HepG2 (cell line): ENCODE results near the gene RILP. TPM values are rescaled to one million over a fixed set of nuclear protein-coding genes. Genes with fewer than 3 reads are reported as not detected.
A peak's percentile ranks its signal among the peaks of the same experiment; 100 is the strongest.

Experiments
- CEBPB ChIP-seq: IDR thresholded peaks from 2 replicates; pipeline ENCODE4 v1.6.1; 2011; ENCODE audit warnings: low read depth, low read length, improper control_type of control experiment, borderline replicate concordance
- DNMT1 ChIP-seq: sonication (generic); formaldehyde crosslinking; IDR thresholded peaks from 2 replicates; pipeline ENCODE4 v1.5.1; 2020; ENCODE audit warnings: mild to moderate bottlenecking, missing genetic modification reagents
- NFE2L1 ChIP-seq: sonication (generic); formaldehyde crosslinking; IDR thresholded peaks from 2 replicates; pipeline ENCODE4 v1.4.0; 2020; ENCODE audit warnings: missing genetic modification reagents, mild to moderate bottlenecking, borderline replicate concordance
- RAD51 ChIP-seq: fragments of 450-650 bp; IDR thresholded peaks from 2 replicates; pipeline ENCODE4 v1.6.1; 2016; ENCODE audit warnings: borderline replicate concordance
- SP4 ChIP-seq: sonication (generic); formaldehyde crosslinking; IDR thresholded peaks from 2 replicates; pipeline ENCODE4 v1.8.1; 2023; ENCODE audit warnings: mild to moderate bottlenecking, missing genetic modification reagents
- TBL1XR1 ChIP-seq: fragments of 150-350 bp; IDR thresholded peaks from 2 replicates; pipeline ENCODE4 v1.6.1; 2014; ENCODE audit warnings: borderline replicate concordance, low read length; ENCODE audit not compliant: partially characterized antibody
- ZFP1 ChIP-seq: IDR thresholded peaks from 2 replicates; pipeline ENCODE4 v1.6.1; 2016
- ZNF207 ChIP-seq: fragments of 450-650 bp; IDR thresholded peaks from 2 replicates; pipeline ENCODE4 v1.6.1; 2016; ENCODE audit warnings: antibody characterized with exemption, borderline replicate concordance
- ZNF224 ChIP-seq: sonication (generic); formaldehyde crosslinking; IDR thresholded peaks from 2 replicates; pipeline ENCODE4 v1.5.0; 2020; ENCODE audit warnings: mild to moderate bottlenecking, missing genetic modification reagents
- ZNF337 ChIP-seq: sonication (generic); formaldehyde crosslinking; IDR thresholded peaks from 2 replicates; pipeline ENCODE4 v1.5.1; 2020; ENCODE audit warnings: missing genetic modification reagents, low read depth, mild to moderate bottlenecking, borderline replicate concordance
- ZNF446 ChIP-seq: sonication (generic); formaldehyde crosslinking; IDR thresholded peaks from 2 replicates; pipeline ENCODE4 v1.5.0; 2020; ENCODE audit warnings: mild to moderate bottlenecking, missing genetic modification reagents
- ZNF766 ChIP-seq: sonication (generic); formaldehyde crosslinking; IDR thresholded peaks from 2 replicates; pipeline ENCODE4 v1.5.0; 2020; ENCODE audit warnings: missing genetic modification reagents, borderline replicate concordance
- polyA plus RNA-seq, 8 experiments: library from polyadenylated mRNA; depleted of rRNA in 3 of 8; stranded (reverse) in 7 of 8; unstranded in 1 of 8; fragments of >200 nt; fragmentation: Illumina TruSeq in 4 of 8; extraction: Trizol in 4 of 8; gene quantifications; 2 replicates each; pipeline versions ENCODE4 v1.2.1 to v1.2.3, GENCODE V29; 2011 to 2016; ENCODE audit warnings: low read depth in 4 of 8, missing spikeins in 1 of 8, mixed read lengths in 1 of 8; ENCODE audit not compliant: insufficient read depth in 1 of 8
- total RNA-seq, 5 experiments: library from RNA; depleted of rRNA; stranded (reverse); fragments of >200 nt; fragmentation: Illumina TruSeq; extraction: Trizol; gene quantifications; 2 replicates each; pipeline ENCODE4 v1.2.3, GENCODE V29; 2016; ENCODE audit warnings: low read depth in 1 of 5
- TF ChIP-seq, protein P1 (sequence below): sonication (generic); formaldehyde crosslinking; IDR thresholded peaks from 2 replicates; pipeline ENCODE4 v1.4.0; 2020; ENCODE audit warnings: missing genetic modification reagents, borderline replicate concordance
- TF ChIP-seq, protein P2 (sequence below): sonication (generic); formaldehyde crosslinking; IDR thresholded peaks from 2 replicates; pipeline ENCODE4 v1.4.0; 2020; ENCODE audit warnings: mild to moderate bottlenecking, missing genetic modification reagents
- TF ChIP-seq, protein P3 (sequence below): sonication (generic); formaldehyde crosslinking; IDR thresholded peaks from 2 replicates; pipeline ENCODE4 v1.4.0; 2020; ENCODE audit warnings: low read depth, missing genetic modification reagents
- TF ChIP-seq, protein P4 (sequence below): sonication (generic); formaldehyde crosslinking; IDR thresholded peaks from 2 replicates; pipeline ENCODE4 v1.5.1; 2020; ENCODE audit warnings: missing genetic modification reagents, mild to moderate bottlenecking, borderline replicate concordance
- TF ChIP-seq, protein P5 (sequence below): sonication (generic); formaldehyde crosslinking; IDR thresholded peaks from 2 replicates; pipeline ENCODE4 v1.4.0; 2020; ENCODE audit warnings: missing genetic modification reagents
- TF ChIP-seq, protein P6 (sequence below): sonication (generic); formaldehyde crosslinking; IDR thresholded peaks from 2 replicates; pipeline ENCODE4 v1.4.0; 2020; ENCODE audit warnings: missing genetic modification reagents

Gene RILP
- total and polyA plus RNA-seq, 2 of the 13 experiments (the other 11 are each of a cell fraction or from before 2014, with no cell fraction given), result 6.6 to 8.1 TPM

DNA sequence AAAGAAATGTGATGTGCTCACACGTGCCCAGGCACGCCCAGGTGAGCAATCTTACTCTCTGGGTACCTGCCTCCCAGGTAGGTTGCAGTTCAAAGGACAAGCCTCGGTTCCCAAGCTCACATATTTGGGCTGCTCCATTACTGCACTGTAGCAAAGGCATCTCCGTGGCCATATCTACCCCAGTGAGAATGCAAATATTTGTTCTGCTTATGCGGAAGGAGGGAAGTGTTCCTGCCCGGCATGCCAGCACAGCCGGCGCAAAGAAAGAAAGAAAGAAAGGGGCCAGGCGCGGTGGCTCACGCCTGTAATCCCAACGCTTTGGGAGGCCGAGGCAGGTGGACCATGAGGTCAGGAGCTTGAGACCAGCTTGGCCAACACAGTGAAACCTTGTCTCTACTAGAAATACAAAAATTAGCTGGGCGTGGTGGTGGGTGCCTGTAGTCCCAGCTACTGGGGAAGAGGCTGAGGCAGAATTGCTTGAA is 51.8 kb downstream of the RILP start (continued):
- TF ChIP-seq, protein P1, sequence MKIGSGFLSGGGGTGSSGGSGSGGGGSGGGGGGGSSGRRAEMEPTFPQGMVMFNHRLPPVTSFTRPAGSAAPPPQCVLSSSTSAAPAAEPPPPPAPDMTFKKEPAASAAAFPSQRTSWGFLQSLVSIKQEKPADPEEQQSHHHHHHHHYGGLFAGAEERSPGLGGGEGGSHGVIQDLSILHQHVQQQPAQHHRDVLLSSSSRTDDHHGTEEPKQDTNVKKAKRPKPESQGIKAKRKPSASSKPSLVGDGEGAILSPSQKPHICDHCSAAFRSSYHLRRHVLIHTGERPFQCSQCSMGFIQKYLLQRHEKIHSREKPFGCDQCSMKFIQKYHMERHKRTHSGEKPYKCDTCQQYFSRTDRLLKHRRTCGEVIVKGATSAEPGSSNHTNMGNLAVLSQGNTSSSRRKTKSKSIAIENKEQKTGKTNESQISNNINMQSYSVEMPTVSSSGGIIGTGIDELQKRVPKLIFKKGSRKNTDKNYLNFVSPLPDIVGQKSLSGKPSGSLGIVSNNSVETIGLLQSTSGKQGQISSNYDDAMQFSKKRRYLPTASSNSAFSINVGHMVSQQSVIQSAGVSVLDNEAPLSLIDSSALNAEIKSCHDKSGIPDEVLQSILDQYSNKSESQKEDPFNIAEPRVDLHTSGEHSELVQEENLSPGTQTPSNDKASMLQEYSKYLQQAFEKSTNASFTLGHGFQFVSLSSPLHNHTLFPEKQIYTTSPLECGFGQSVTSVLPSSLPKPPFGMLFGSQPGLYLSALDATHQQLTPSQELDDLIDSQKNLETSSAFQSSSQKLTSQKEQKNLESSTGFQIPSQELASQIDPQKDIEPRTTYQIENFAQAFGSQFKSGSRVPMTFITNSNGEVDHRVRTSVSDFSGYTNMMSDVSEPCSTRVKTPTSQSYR (CRISPR knock-in tag), result no peak
- TF ChIP-seq ZFP1 (CRISPR knock-in tag) (no peak), ZNF337 (CRISPR knock-in tag) (no peak), NFE2L1 (CRISPR knock-in tag) (no peak), SP4 (CRISPR knock-in tag) (peak; percentile 26; the same call in 1 of the 2 replicates), RAD51 (no peak), DNMT1 (CRISPR knock-in tag) (no peak), ZNF224 (CRISPR knock-in tag) (no peak), CEBPB (no peak), ZNF446 (CRISPR knock-in tag) (no peak), ZNF766 (no peak), TBL1XR1 (no peak), ZNF207 (no peak)
- TF ChIP-seq, protein P2, sequence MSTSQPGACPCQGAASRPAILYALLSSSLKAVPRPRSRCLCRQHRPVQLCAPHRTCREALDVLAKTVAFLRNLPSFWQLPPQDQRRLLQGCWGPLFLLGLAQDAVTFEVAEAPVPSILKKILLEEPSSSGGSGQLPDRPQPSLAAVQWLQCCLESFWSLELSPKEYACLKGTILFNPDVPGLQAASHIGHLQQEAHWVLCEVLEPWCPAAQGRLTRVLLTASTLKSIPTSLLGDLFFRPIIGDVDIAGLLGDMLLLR, result no peak
- TF ChIP-seq, protein P3, sequence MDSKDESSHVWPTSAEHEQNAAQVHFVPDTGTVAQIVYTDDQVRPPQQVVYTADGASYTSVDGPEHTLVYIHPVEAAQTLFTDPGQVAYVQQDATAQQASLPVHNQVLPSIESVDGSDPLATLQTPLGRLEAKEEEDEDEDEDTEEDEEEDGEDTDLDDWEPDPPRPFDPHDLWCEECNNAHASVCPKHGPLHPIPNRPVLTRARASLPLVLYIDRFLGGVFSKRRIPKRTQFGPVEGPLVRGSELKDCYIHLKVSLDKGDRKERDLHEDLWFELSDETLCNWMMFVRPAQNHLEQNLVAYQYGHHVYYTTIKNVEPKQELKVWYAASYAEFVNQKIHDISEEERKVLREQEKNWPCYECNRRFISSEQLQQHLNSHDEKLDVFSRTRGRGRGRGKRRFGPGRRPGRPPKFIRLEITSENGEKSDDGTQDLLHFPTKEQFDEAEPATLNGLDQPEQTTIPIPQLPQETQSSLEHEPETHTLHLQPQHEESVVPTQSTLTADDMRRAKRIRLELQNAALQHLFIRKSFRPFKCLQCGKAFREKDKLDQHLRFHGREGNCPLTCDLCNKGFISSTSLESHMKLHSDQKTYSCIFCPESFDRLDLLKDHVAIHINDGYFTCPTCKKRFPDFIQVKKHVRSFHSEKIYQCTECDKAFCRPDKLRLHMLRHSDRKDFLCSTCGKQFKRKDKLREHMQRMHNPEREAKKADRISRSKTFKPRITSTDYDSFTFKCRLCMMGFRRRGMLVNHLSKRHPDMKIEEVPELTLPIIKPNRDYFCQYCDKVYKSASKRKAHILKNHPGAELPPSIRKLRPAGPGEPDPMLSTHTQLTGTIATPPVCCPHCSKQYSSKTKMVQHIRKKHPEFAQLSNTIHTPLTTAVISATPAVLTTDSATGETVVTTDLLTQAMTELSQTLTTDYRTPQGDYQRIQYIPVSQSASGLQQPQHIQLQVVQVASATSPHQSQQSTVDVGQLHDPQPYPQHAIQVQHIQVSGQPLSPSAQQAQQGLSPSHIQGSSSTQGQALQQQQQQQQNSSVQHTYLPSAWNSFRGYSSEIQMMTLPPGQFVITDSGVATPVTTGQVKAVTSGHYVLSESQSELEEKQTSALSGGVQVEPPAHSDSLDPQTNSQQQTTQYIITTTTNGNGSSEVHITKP (CRISPR knock-in tag), result peak; percentile 88
- TF ChIP-seq, protein P4, sequence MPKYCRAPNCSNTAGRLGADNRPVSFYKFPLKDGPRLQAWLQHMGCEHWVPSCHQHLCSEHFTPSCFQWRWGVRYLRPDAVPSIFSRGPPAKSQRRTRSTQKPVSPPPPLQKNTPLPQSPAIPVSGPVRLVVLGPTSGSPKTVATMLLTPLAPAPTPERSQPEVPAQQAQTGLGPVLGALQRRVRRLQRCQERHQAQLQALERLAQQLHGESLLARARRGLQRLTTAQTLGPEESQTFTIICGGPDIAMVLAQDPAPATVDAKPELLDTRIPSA (CRISPR knock-in tag), result no peak
- TF ChIP-seq, protein P5, sequence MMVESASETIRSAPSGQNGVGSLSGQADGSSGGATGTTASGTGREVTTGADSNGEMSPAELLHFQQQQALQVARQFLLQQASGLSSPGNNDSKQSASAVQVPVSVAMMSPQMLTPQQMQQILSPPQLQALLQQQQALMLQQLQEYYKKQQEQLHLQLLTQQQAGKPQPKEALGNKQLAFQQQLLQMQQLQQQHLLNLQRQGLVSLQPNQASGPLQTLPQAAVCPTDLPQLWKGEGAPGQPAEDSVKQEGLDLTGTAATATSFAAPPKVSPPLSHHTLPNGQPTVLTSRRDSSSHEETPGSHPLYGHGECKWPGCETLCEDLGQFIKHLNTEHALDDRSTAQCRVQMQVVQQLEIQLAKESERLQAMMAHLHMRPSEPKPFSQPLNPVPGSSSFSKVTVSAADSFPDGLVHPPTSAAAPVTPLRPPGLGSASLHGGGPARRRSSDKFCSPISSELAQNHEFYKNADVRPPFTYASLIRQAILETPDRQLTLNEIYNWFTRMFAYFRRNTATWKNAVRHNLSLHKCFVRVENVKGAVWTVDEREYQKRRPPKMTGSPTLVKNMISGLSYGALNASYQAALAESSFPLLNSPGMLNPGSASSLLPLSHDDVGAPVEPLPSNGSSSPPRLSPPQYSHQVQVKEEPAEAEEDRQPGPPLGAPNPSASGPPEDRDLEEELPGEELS (CRISPR knock-in tag), result peak; percentile 75
- TF ChIP-seq, protein P6, sequence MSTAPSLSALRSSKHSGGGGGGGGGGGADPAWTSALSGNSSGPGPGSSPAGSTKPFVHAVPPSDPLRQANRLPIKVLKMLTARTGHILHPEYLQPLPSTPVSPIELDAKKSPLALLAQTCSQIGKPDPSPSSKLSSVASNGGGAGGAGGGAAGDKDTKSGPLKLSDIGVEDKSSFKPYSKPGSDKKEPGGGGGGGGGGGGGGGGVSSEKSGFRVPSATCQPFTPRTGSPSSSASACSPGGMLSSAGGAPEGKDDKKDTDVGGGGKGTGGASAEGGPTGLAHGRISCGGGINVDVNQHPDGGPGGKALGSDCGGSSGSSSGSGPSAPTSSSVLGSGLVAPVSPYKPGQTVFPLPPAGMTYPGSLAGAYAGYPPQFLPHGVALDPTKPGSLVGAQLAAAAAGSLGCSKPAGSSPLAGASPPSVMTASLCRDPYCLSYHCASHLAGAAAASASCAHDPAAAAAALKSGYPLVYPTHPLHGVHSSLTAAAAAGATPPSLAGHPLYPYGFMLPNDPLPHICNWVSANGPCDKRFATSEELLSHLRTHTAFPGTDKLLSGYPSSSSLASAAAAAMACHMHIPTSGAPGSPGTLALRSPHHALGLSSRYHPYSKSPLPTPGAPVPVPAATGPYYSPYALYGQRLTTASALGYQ (CRISPR knock-in tag), result no peak
